Erythroblast (primary cell): ENCODE data around the gene PPHLN1.

Experiments used
- GATA1 ChIP-seq: IDR thresholded peaks from 2 replicates; pipeline ENCODE4 v1.6.1; 2011; ENCODE audit warnings: low read depth, mild to moderate bottlenecking, control low read depth, low read length, moderate library complexity
- POLR2A ChIP-seq: IDR thresholded peaks from 2 replicates; pipeline ENCODE4 v1.6.1; 2011; ENCODE audit warnings: mild to moderate bottlenecking, low read length

GRCh38 chr12:42299392-42300308, 26.3 kb upstream of the PPHLN1 start:
- TF ChIP-seq POLR2A: no peak
- no peak for TF ChIP-seq GATA1
